Neural crest cell (in vitro differentiated cells): ENCODE results near the gene FCRL5. TPM values are rescaled to one million over a fixed set of nuclear protein-coding genes. Genes with fewer than 3 reads are reported as not detected.

Source experiments
- DNase-seq: peaks from one replicate; pipeline ENCODE4 v3.0.0; 2021; ENCODE audit warnings: low read depth, mixed read lengths, low spot score
- H3K27ac Mint-ChIP-seq: one replicate; pipeline ENCODE4 v1.8.0; 2021; ENCODE audit warnings: mild to moderate bottlenecking, mixed read lengths; ENCODE audit not compliant: unreplicated experiment
- H3K27me3 Mint-ChIP-seq: 2 replicates; pipeline ENCODE4 v1.8.0; 2021; ENCODE audit warnings: low read depth, mild to moderate bottlenecking, mixed read lengths
- H3K36me3 Mint-ChIP-seq: 2 replicates; pipeline ENCODE4 v1.8.0; 2021; ENCODE audit warnings: low read depth, mild to moderate bottlenecking, mixed read lengths
- H3K4me1 Mint-ChIP-seq: 2 replicates; pipeline ENCODE4 v1.8.0; 2021; ENCODE audit warnings: mixed read lengths
- H3K4me3 Mint-ChIP-seq: one replicate; pipeline ENCODE4 v1.8.0; 2021; ENCODE audit warnings: mild to moderate bottlenecking, mixed read lengths
- H3K9me3 Mint-ChIP-seq: 2 replicates; pipeline ENCODE4 v1.8.0; 2021; ENCODE audit warnings: mixed read lengths
- CTCF ChIP-seq: fragments of 200-600 bp; sonication (generic); conservative IDR thresholded peaks from 2 replicates; pipeline ENCODE4 v1.5.0; 2021; ENCODE audit warnings: antibody characterized with exemption, mild to moderate bottlenecking
- total RNA-seq: library from RNA; stranded (reverse); gene quantifications from 2 replicates; pipeline ENCODE4 v1.2.1, GENCODE V29; 2021

Gene FCRL5
- total RNA-seq, 1 donor from 2014 or later = not detected

- H3K4me3 Mint-ChIP-seq = no peak overlapping the region
- DNase-seq = no peak
- no peaks in the 10 kb centered on the region for H3K9me3 Mint-ChIP-seq
- H3K27ac Mint-ChIP-seq = no peak overlapping the region
- TF ChIP-seq CTCF = no peak
- no peaks in the 10 kb centered on the region for H3K36me3 Mint-ChIP-seq
- peaks cover 5% of the 10 kb centered on the region for H3K27me3 Mint-ChIP-seq
- H3K4me1 Mint-ChIP-seq = peaks cover 5% of the 10 kb centered on the region
Observed at GRCh38 chr1:157504646-157505045, 47.7 kb downstream of the FCRL5 start.

- DNase-seq = no peak
- Mint-ChIP-seq H3K27me3 (peaks cover 3% of the 10 kb centered on the region), H3K36me3 (no peaks in the 10 kb centered on the region), H3K4me3 (no peak overlapping the region), H3K9me3 (no peaks in the 10 kb centered on the region), H3K27ac (no peak overlapping the region), H3K4me1 (peaks cover 3% of the 10 kb centered on the region)
- TF ChIP-seq CTCF = no peak
Observed at GRCh38 chr1:157499521-157499920, 52.8 kb downstream of the FCRL5 start.

GRCh38 chr1:157498736-157499090 lies 53.6 kb downstream of the FCRL5 start:
- Mint-ChIP-seq H3K4me1 (peaks cover 3% of the 10 kb centered on the region), H3K27ac (no peak overlapping the region), H3K4me3 (no peak overlapping the region), H3K36me3 (no peaks in the 10 kb centered on the region), H3K27me3 (peaks cover 8% of the 10 kb centered on the region), H3K9me3 (no peaks in the 10 kb centered on the region)
- TF ChIP-seq CTCF = no peak
- no peak for DNase-seq

- no peak for DNase-seq
- Mint-ChIP-seq H3K9me3 (no peaks in the 10 kb centered on the region), H3K4me3 (no peak overlapping the region), H3K4me1 (peaks cover 3% of the 10 kb centered on the region), H3K27me3 (peaks cover 14% of the 10 kb centered on the region), H3K36me3 (no peaks in the 10 kb centered on the region), H3K27ac (no peak overlapping the region)
- no peak for TF ChIP-seq CTCF
Observed at GRCh38 chr1:157497987-157498735, 54.2 kb downstream of the FCRL5 start.

GRCh38 chr1:157497284-157497683 lies 55.0 kb downstream of the FCRL5 start:
- no peak overlapping the region for H3K4me3 Mint-ChIP-seq
- no peaks in the 10 kb centered on the region for H3K36me3 Mint-ChIP-seq
- no peak for DNase-seq
- no peaks in the 10 kb centered on the region for H3K9me3 Mint-ChIP-seq
- H3K4me1 Mint-ChIP-seq = peaks cover 3% of the 10 kb centered on the region
- TF ChIP-seq CTCF = no peak
- H3K27ac Mint-ChIP-seq = no peak overlapping the region
- H3K27me3 Mint-ChIP-seq = peaks cover 22% of the 10 kb centered on the region
